Stimulated activated CD8-positive, alpha-beta memory T cell treated with anti-CD3 and anti-CD28 coated beads, Interleukin-7, amount 100 ng/mL, for 24 hours (primary cell): ENCODE data around the gene CHRNA3.
A peak's percentile ranks its signal among the peaks of the same experiment; 100 is the strongest.
"Not testable (repeated sequence)": the region's sequence is repeated elsewhere in the genome, so short reads cannot be mapped to it uniquely, and the experiment has no call there.

Source experiments
- DNase-seq: peaks from one replicate; pipeline ENCODE4 v3.0.0-alpha.2; 2020; ENCODE audit warnings: low read depth

Gene CHRNA3

DNA sequence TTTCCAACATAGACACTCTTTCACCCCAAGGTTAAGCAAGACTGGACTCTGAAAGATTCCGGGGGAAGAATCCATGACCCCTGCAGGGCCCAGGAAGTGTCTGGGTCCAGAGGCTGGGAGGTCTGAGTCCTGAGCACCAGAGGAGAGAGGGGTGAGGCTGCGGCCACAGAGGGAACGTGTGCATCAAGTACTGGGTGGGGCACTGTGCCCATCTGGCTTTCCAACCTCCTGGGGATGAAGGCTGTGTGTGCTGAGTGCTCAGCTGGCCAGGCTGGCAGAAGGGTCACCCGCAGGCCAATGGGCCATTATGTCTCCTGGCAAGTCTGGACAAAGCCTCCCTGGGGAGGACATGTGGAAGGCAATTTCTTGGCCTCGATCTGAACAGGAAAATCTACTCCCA is 3.3 kb downstream of the CHRNA3 start:
- DNase-seq: no peak

DNA sequence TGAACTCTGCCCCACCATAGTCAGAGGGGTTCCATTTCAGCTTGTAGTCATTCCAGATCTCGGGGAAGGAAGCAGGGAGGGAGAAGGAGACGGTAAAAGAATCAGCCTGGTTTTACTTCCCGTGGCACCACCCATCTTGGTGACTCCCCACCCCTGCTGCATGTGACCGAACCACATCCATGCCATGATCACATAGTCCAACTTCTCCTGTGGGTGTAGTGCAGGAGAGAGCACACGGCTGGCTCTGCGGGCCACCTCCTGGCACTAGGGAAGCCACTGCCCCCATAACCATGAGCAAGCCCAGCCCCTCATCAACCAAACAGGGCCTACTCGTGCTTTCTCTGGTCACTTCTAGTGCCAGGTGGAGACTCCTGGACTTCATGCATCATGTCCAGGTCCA is 3.7 kb downstream of the CHRNA3 start:
- no peak for DNase-seq

DNA sequence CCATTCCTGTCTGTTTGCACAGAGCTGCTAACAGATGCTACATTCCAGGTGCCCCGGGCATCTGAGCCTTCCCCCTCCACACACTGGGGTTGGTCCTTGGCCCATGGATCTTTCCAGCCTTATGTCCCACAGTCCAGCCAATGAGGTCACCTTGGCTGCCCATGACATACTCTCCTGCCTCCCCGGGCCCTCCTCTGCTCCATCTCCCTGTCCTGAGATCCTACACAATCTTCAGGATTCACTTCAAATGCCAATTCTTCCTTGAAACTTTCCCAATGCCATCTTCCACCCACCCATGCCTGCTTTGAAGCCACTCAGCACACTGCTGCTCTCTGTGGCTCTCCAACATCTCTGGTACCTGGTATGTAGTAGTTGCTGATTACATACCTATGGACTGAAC is 4.3 kb downstream of the CHRNA3 start:
- DNase-seq: no peak

DNA sequence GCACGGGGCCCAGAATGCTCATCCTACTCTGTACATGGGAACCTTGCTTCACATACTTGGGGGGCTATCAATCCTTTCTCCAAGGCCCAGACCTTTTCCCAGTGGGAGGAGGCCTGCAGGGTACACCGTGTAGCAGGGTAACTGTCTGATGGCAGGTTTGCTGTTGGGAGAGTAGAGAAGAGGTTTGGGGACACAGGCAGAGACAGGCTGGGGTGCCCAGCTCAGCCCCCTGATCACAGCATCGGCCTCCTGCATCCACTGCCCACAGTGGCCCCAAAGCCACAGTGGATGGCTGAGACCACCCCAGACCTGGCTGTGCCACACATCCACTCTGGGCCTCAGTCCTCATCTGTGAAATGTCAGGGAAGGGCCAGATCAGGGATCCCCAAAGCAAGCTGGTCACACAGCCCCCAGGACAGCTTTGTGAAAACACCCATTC is 5.6 kb downstream of the CHRNA3 start:
- DNase-seq: no peak

DNA sequence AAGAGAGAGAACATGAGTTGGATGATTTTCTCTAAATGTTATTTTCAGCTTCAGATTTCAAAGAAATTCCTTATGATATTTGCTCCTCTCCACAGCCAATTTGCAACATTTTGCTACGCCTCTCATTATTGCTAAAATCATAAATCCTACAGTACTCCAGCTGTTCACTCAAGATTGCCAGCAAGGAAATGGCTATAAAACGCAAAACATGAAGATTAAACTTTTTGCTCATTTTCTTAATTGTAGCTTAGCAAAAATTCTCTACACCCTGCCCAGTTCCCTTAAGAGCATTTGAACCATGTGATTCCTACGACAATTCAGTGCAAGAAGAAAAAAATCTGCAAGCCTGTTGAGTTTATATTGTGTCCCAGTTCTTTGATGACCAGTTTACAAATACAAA is 6.8 kb downstream of the CHRNA3 start:
- no peak for DNase-seq

DNA sequence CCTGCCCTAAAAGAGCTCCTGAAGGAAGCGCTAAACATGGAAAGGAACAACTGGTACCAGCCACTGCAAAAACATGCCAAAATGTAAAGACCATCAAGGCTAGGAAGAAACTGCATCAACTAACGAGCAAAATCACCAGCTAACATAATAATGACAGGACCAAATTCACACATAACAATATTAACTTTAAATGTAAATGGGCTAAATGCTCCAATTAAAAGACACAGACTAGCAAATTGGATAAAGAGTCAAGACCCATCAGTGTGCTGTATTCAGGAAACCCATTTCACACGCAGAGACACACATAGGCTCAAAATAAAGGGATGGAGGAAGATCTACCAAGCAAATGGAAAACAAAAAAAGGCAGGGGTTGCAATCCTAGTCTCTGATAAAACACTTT is 11.2 kb downstream of the CHRNA3 start:
- not testable (repeated sequence) for DNase-seq

DNA sequence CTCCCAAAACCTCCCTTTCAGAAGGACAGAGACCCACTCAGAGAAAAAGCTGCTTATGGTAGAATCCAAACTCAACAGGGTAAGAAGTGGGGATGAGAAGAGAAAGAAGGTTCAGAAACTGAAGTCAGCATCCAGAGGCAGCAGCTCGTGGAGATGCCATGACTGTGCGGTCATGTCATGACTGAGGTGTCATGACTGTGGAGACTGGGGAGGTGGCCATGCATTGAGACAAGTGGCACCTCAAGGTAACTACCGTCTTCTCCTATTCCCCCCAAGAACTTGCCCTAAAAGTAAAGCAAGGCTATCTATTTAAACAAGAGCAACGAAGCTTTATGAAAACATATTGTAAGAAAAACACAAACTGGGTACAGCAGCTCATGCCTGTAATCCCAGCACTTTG is 15.1 kb downstream of the CHRNA3 start:
- DNase-seq: no peak

DNA sequence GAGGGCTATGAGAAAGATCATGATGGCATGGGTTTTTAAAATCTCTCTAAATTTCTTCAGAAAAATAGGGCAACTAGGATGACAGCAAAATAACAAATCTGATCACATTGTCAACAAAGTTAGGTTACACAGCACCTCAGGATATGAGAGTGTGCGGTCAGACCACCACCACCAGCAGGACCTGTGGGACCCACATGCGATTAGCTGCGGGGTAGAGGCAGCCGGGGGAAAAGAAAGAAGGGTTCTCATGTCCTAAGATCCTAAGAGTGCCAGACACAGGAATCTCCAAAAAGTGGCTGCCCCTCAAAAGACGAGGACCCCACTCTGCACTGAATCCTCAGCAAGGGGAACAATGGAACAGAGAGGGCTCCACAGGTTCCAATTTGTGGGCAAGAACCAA is 15.6 kb downstream of the CHRNA3 start:
- DNase-seq: no peak

DNA sequence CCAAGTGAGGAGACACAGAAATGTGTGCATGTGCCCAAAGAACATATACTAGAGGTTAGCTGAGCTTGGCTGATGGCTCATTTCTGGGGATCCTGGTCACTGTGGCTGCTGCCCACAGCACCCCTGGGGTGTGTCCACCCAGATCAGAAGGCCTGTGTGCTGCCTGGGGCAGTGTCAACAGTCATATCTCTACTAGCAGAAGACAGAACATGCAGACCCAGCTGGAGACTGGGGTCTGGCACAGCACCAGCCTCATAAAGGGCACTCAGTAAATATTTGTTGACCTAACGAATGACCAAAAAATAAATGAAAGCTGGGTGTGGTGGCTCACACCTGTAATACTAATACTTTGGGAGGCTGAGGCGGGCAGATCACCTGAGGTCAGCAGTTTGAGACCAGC is 16.4 kb downstream of the CHRNA3 start:
- DNase-seq: no peak

DNA sequence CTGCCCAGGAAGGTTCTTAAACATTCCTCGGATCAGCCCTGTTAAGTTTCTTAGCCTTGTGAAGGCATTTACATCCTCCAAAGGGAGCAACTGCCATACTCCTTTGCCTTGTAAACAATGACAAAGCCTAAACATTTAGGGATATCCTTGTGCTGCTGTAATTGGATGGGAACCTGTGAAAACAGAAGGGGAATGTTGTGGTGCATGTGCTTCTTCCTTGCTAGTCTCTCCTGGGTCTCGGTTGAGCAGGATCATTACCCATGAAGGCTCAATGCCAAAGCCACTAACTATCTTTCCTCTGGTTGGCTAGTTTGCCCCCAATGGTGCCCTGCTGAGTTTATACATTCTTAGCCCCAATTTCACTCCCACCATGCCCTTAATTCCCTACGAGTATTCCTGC is 17.3 kb downstream of the CHRNA3 start:
- DNase-seq: no peak

DNA sequence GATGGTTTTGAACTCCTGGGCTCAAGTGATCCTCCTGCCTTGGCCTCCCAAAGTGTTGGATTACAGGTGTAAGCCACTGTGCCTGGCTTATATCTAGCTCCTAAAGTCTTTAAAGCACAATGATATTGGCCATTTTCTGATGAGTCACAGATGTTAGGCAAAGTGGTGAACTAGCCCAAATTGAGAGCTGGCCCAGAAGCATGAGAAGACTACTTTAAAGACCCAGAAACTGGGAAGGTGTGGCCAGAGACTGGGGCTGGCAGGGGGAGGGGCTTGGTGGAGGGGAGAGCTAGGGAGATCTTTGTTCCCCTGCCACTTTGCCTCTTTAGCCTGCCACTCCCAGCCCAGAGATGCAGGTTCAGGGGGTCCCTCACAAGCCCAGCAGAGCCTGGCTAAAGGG is 21.6 kb downstream of the CHRNA3 start:
- no peak for DNase-seq

DNA sequence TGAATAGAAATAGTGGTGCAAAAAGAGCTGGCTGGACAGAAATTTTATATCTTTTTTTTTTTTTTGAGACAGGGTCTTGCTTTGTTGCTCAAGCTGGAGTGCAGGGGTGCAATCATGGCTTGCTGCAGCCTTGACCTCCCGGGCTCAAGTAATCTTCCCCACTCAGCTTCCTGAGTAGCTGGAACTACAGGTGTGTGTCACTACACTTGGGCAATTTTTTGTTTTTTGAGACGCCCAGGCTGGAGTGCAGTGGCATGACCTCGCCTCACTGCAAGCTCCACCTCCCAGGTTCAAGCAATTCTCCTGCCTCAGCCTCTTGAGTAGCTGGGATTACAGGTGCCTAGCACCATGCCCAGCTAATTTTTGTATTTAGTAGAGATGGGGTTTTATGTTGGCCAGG is 22.4 kb downstream of the CHRNA3 start:
- no peak for DNase-seq

DNA sequence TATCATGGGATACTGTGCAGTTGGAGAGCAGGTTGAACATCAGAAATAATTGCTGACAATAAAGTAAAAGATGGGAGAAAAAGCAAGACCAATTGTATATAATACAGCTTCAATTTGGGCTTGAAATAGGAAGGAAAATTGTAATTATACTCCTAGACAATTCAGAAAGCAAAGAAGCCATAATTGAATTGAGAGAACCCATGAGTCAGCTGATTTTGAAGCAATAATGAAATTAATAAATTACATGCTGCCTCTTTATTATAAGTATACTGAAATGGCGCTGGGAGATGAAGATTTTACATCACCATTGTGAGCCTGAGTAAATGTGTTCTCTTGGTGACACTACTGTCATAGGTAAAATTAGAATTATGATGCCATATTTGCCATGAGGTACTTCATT is 23.2 kb downstream of the CHRNA3 start:
- DNase-seq: no peak

DNA sequence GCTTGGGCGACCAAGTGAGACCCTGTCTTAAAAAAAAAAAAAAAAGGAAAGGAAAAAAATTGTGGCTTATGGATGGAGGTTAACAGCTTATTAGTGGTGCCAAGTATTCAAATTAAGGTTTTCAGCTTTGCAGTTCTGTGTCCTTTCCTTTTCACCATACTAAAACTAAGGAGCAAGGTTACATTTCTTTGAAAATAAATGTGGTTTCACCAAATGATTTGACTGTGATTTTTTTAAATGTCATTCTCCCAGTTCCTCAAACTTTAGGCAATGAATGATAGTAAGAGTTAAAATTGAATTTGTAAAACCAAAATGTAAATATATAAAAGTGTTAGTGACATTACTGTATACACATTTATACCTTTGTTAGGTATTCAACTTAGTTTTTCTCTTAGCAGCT is 45.9 kb downstream of the CHRNA3 start:
- DNase-seq: no peak

DNA sequence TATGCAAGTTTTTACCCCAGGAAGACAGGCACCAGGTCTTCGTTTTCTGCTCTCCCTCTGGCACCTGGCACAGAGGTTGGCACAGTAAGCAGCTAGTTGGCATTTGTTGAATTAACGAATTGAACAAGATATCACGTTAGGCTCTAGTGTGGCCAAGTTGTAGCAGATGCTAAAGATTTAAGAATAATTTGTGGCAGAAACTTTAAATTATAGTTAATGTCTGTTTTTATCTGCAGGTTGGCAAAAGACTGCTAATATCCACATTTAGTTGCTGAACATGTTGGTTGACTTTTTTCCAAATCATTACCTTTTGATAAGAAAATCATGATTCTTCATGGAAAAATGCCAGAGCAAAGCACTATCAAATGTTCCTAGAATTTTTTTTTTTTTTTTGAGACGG is 47.4 kb downstream of the CHRNA3 start:
- no peak for DNase-seq

DNA sequence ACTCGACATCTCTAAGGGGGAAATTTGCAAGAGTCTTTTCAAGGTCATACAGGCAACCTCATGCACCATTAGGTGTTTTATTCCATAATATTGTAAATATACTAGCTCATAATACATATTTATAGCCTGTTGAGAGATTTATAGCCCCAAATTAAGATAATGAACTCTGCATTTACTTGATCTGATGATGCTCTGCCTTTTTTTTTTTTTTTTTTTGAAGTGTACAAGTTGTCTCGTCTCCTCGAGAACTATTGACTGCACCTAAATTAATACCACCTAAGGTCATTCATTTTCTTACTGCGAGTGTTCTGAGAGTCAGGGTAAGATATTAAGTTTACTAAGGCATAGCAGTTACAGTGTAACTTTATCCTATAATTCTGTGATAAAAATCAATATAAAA is 49.4 kb downstream of the CHRNA3 start:
- no peak for DNase-seq

DNA sequence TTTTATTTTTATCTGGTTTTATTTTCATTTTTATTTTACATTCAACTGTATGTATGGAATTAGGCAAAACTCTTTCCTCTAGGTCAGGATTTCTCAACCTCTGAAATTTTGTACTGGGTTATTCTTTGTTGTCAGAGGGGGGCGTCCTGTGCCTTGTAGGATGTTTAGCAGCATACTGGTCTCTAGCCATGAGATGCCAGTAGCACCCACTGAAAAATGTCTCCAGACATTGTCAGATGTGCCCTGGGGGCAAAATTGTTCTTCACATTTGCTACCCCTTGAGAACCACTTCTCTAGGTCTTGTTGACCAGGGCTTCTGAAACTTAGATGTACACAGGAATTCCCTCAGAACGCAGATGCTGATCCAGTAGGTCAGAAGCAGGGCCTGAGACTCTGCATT is 50.1 kb downstream of the CHRNA3 start:
- no peak for DNase-seq

DNA sequence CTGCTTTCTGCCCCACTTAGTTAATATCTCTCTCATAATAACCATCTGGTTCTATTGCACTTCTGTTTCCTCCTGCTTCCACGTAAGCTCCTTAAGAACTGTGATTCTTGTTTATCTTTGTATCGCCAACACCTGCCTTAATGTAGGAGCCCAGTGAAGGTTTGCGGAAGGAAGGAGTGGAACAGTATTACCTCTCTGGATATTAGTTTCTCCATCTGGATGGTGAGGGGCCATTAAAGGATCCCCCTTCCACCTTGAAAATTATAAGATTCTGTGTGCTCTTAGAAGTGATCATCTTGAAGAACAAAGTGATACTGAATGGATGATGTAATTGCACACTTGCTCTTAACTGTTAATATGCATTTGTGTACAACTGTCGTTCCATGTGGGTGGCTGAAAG is 53.3 kb downstream of the CHRNA3 start:
- no peak for DNase-seq

DNA sequence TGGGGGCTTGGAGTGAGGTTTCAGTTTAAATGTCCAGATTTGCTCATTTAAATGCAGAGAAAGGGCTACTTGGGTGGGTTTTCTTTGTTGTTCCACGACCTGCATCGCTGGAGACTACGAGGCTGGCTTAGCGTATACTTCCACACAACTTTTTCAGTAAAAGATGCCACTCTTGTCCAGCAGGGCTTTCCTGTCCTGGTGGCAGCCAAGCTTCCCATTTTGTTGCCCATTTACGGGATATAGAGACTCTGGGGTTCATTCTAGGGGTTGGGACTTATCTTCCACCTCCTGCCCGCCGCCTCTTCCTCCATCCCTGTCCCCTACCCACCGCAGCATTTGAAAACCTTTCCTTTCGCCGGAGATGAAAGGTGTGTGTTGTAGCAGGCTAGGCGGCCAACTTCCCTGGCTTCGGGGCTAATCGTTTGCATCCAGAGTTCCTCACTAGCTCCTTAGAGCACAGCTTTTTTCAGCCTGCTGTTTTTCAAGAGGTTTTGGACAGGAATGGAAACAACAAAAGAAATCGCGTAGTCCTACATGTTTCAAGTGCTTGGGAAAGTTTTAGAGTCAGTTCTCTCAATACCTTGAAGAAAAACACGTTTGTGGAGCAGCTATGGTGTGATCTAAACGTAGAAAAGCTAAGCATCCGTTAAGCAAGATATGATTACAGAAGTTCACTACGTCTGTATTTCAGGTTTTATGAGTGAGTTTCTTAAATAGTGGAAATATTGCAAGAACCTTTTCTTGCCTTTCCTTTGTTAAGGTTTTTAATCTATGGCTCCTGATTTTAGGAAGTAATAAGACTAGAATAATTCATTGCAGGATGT is 54.6 kb downstream of the CHRNA3 start:
- DNase-seq: no peak

DNA sequence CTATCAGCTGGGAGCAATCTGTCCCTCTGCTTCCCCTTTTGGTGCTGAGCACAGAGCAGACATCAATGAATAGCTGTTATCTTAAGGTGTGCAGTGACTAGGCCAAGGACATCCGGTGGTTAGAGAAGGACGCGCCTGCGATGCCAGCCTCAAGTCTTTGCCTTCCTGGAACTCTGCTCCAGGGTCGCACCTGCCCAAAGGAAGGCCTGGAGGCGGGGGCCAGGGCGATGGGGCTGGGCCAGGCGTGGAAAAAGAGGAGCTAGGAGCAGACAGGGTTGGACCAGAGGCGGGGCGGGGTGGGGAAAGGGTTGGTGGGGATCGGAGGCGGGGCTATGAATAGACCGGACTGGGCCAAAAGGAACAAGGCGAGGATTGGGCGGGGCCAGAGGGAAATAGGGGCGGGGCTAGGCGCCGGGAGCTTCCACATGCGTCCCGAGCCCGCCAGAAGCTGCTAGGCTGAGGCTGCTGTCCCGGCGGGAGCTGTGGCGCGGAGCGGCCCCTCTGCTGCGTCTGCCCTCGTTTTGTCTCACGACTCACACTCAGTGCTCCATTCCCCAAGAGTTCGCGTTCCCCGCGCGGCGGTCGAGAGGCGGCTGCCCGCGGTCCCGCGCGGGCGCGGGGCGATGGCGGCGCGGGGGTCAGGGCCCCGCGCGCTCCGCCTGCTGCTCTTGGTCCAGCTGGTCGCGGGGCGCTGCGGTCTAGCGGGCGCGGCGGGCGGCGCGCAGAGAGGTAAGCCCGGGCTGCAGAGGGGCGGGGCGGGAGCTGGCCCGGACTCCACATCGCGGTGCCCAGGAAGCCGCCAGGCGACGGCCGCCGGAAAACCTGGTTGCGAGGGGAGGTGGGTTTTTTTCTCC is 55.5 kb downstream of the CHRNA3 start, which contains the start of gene CHRNA5:
CHRNA5 (plus strand) TSS at position 424 of the 854 bp plus-strand sequence; CDS start at position 624, 200 bp downstream.
- DNase-seq: peak; percentile 57

DNA sequence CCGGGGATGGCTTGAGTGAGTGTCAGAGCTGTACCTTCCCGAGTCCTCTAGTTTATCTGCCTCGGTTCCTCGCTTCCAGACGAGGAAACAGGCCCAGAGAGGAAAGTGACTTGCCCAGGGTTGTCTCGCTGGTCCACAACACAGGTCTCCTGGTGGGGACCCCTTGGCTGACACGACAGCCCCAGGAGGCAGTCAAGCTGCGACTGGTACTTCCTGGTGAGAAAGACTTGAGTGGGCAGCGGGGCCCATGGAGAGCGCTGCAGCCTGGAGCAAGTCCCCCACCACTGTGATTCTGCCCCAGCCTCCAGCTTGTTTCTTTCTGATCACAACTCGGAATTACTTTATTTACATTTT is 56.1 kb downstream of the CHRNA3 start:
- no peak for DNase-seq

DNA sequence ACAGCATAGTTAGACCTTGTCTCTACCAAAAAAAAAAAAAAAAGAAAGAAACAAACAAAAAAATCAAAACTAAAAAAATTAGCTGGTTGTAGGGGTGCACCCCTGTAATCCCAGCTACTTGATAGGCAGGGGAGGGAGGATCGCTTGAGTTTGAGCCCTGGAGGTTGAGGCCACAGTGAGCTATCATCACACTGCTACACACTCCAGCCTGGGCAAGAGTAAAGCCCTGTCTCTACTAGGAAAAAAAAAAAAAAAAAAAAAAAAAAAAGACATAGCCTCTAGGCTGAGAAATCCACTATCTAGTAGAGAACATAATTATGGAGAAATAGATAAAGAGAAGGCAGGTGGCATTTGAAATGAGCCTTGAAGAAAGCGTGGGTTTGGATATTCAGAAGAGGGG is 57.7 kb downstream of the CHRNA3 start:
- DNase-seq: no peak

DNA sequence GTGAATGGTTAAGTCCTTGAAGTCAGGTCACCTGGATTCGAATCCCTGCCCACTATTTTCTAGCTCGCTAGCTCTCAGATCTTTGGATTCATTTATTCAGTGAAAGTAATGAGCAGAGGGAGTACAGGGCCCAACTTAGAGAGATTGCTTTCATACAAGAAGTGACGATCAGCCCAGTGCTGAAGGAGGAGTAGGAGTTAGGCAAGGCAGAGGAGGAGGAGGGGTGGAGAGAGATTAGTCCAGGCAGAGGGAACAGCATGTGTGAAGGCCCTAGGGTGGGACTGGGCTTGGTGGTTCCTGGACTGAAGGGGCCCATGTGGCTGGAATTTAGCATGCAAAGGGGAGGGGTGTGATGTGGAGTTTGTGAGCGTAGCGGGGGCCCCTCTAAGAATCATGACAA is 59.3 kb downstream of the CHRNA3 start:
- no peak for DNase-seq
